K562 (cell line): ENCODE data around the gene SLX4IP. TPM values are rescaled to one million over a fixed set of nuclear protein-coding genes. Genes with fewer than 3 reads are reported as not detected.

Experiments
- ATAC-seq: fragments of 200-7000 bp; cut with Tn5 transposase; 3 replicates; pipeline ENCODE4 v1.9.1; 2020; ENCODE audit warnings: moderate library complexity
- BruUV-seq: library from RNA; stranded (reverse); fragments of 400-500 nt; replicated peaks from 2 replicates; lab custom pipeline; 2021; lab: Mats Ljungman, UMichigan
- CTCF ChIA-PET: fragments of 300-600 bp; formaldehyde crosslinking; extraction: SDS; loops from one replicate; lab custom pipeline; 2021; ENCODE audit warnings: low intra/inter-chr PET ratio; lab: Yijun Ruan, JAX
- POLR2A ChIA-PET: fragments of 300-600, 350-650 bp; sonication (Branson Sonifier 250); formaldehyde crosslinking; extraction: SDS; loops from one replicate; lab custom pipeline; 2021; ENCODE audit warnings: antibody characterized with exemption, inconsistent platforms; lab: Yijun Ruan, JAX
- DNase-seq, 4 experiments: peaks; one replicate each; pipeline versions ENCODE4 v3.0.0 to v3.0.0-alpha.2; 2011 to 2018; ENCODE audit warnings: low spot score in 3 of 4, mixed read lengths in 3 of 4; ENCODE audit errors: extremely low read depth in 1 of 4
- FAIRE-seq: peaks from 2 replicates; lab custom pipeline; 2011; peaks lifted over from hg19 to GRCh38; lab: Jason Lieb, UNC
- H2AFZ ChIP-seq: 2 replicates; pipeline ENCODE4 v1.6.0; 2011; ENCODE audit warnings: low read depth, low read length, control low read depth, inconsistent platforms
- H3K27ac ChIP-seq: fragments of 200-600 bp; 3 replicates; pipeline ENCODE4 v1.8.0; 2011; ENCODE audit warnings: low read depth, mild to moderate bottlenecking, control low read depth, inconsistent platforms, low read length, moderate library complexity, mixed read lengths; ENCODE audit errors: extremely low read depth
- H3K27me3 ChIP-seq, 2 experiments: fragments of 300-600 bp in 1 of 2; 2 replicates in 1 of 2; 3 replicates in 1 of 2; pipeline versions ENCODE4 v1.6.0 to v1.8.0; 2011; ENCODE audit warnings: inconsistent platforms in 2 of 2, low read length in 2 of 2, mild to moderate bottlenecking in 1 of 2, mixed read lengths in 1 of 2, moderate library complexity in 1 of 2; ENCODE audit not compliant: control insufficient read depth in 2 of 2, insufficient read depth in 2 of 2
- H3K36me3 ChIP-seq: fragments of 300-600 bp; 3 replicates; pipeline ENCODE4 v1.8.0; 2011; ENCODE audit warnings: mild to moderate bottlenecking, low read length, inconsistent platforms; ENCODE audit not compliant: control insufficient read depth, insufficient read depth
- H3K4me1 ChIP-seq, 2 experiments: fragments of 200-600 bp in 1 of 2; replicated peaks in 1 of 2; 2 replicates in 1 of 2; 3 replicates in 1 of 2; pipeline versions ENCODE4 v1.5.1 to v1.8.0; 2011; ENCODE audit warnings: inconsistent platforms in 2 of 2, low read length in 2 of 2, mild to moderate bottlenecking in 1 of 2, mixed read lengths in 1 of 2, moderate library complexity in 1 of 2; ENCODE audit not compliant: control insufficient read depth in 2 of 2, insufficient read depth in 2 of 2
- H3K4me2 ChIP-seq: 2 replicates; pipeline ENCODE4 v1.6.1; 2011; ENCODE audit warnings: low read length, control low read depth, inconsistent platforms, mixed read lengths; ENCODE audit not compliant: insufficient read depth
- H3K4me3 ChIP-seq: fragments of 200-600 bp; sonication (generic), shearing (Covaris generic); 2 replicates; pipeline ENCODE4 v1.5.1; 2016; ENCODE audit warnings: control low read depth, inconsistent platforms
- H3K79me2 ChIP-seq: fragments of 200-600 bp; 3 replicates; pipeline ENCODE4 v1.8.0; 2011; ENCODE audit warnings: low read length, inconsistent platforms; ENCODE audit not compliant: control insufficient read depth, insufficient read depth
- H3K9ac ChIP-seq, 2 experiments: 2 replicates each; pipeline versions ENCODE4 v1.6.0 to v1.6.1; 2011; ENCODE audit warnings: low read depth in 2 of 2, low read length in 2 of 2, control low read depth in 1 of 2, inconsistent platforms in 1 of 2, mild to moderate bottlenecking in 1 of 2, mixed read lengths in 1 of 2; ENCODE audit not compliant: insufficient read depth in 1 of 2
- H3K9me1 ChIP-seq: one replicate; pipeline ENCODE4 v1.6.0; 2011; ENCODE audit warnings: inconsistent platforms, mild to moderate bottlenecking, low read length, moderate library complexity; ENCODE audit not compliant: control insufficient read depth, insufficient read depth
- H3K9me3 ChIP-seq: replicated peaks from 2 replicates; pipeline ENCODE4 v1.5.1; 2011; ENCODE audit warnings: low read depth, low read length, inconsistent platforms; ENCODE audit not compliant: control insufficient read depth, insufficient read depth
- H4K20me1 ChIP-seq: replicated peaks from 2 replicates; pipeline ENCODE4 v1.6.1; 2011; ENCODE audit warnings: low read length, inconsistent platforms, mixed read lengths; ENCODE audit not compliant: control insufficient read depth, insufficient read depth
- CBFB ChIP-seq: sonication (generic); formaldehyde crosslinking; IDR thresholded peaks from 2 replicates; pipeline ENCODE4 v1.4.0; 2020; ENCODE audit warnings: mild to moderate bottlenecking, missing genetic modification reagents
- TAF15 ChIP-seq: fragments of 200-400 bp; formaldehyde crosslinking; IDR thresholded peaks from 2 replicates; pipeline ENCODE4 v1.6.1; 2017; ENCODE audit warnings: mild to moderate bottlenecking, low read depth, low read length, moderate library complexity
- TEAD4 ChIP-seq, 2 experiments: sonication (generic) in 1 of 2; formaldehyde crosslinking in 1 of 2; IDR thresholded peaks; 2 replicates each; pipeline versions ENCODE4 v1.6.1 to v1.8.0; 2012 to 2022; ENCODE audit warnings: borderline replicate concordance in 1 of 2, inconsistent platforms in 1 of 2, low read length in 1 of 2, mild to moderate bottlenecking in 1 of 2, missing genetic modification reagents in 1 of 2
- ZBTB17 ChIP-seq: fragments of 450-650 bp; formaldehyde crosslinking; IDR thresholded peaks from 2 replicates; pipeline ENCODE4 v1.4.0; 2020; ENCODE audit warnings: mild to moderate bottlenecking
- ZBTB8A ChIP-seq: fragments of 450-650 bp; IDR thresholded peaks from 2 replicates; pipeline ENCODE4 v1.6.1; 2018; ENCODE audit warnings: mild to moderate bottlenecking, moderate library complexity; ENCODE audit not compliant: partially characterized antibody
- WGBS: fragments of 100-300 bp; shearing (Covaris generic); methylation state at CpG from one replicate; pipeline ENCODE4 v1.1.6; 2016; ENCODE audit warnings: low coverage, mixed read lengths; ENCODE audit not compliant: insufficient coverage; ENCODE audit errors: missing lambda C conversion rate; 5-methylcytosine and 5-hydroxymethylcytosine counted together
- in situ Hi-C: fragments of 300-500 bp; cut with MboI; formaldehyde crosslinking; loops from 4 replicates; pipeline ENCODE4 v1.15.0; 2018; ENCODE audit warnings: inconsistent platforms, mixed read lengths
- intact Hi-C: fragments of 100-400 bp; cut with micrococcal nuclease; formaldehyde crosslinking; loops from 2 replicates; pipeline ENCODE4 v1.14.2; 2022
- polyA plus RNA-seq, 8 experiments: library from polyadenylated mRNA; depleted of rRNA in 4 of 8; stranded (reverse) in 5 of 8; unstranded in 3 of 8; fragments of >200 nt; fragmentation: Nextera tagmentation in 2 of 8; fragmentation: Illumina TruSeq in 1 of 8; extraction: Ambion mirVana in 2 of 8; extraction: Trizol in 1 of 8; gene quantifications; 2 replicates each; pipeline versions ENCODE4 v1.2.1 to v1.2.3, GENCODE V29; 2011 to 2014; ENCODE audit warnings: inconsistent platforms in 1 of 8, missing spikeins in 1 of 8
- total RNA-seq, 7 experiments: library from RNA; depleted of rRNA in 6 of 7; stranded (reverse); fragments of >200 nt in 6 of 7; fragmentation: Illumina TruSeq in 2 of 7; extraction: Trizol in 2 of 7; gene quantifications; 2 replicates each; pipeline versions ENCODE4 v1.2.1 to v1.2.3, GENCODE V29; 2011 to 2021; ENCODE audit warnings: low replicate concordance in 1 of 7
- TF ChIP-seq, protein P1 (sequence below), 2 experiments: fragments of 200-800 bp in 1 of 2; sonication (Bioruptor generic) in 1 of 2; sonication (generic) in 1 of 2; formaldehyde crosslinking in 1 of 2; IDR thresholded peaks in 1 of 2; conservative IDR thresholded peaks in 1 of 2; 2 replicates each; pipeline versions ENCODE4 v1.5.0 to v1.6.1; 2016 to 2020; ENCODE audit warnings: missing compliant biosample characterization in 1 of 2, missing genetic modification characterization in 1 of 2, missing genetic modification reagents in 1 of 2
- TF ChIP-seq, protein P2 (sequence below), 2 experiments: fragments of 450-650 bp in 1 of 2; sonication (generic) in 1 of 2; formaldehyde crosslinking in 1 of 2; IDR thresholded peaks; 2 replicates each; pipeline versions ENCODE4 v1.7.1 to v1.9.0; 2016 to 2022; ENCODE audit warnings: inconsistent platforms in 1 of 2, mild to moderate bottlenecking in 1 of 2, missing genetic modification reagents in 1 of 2

The SLX4IP gene
- total and polyA plus RNA-seq, 9 of the 15 experiments (the other 6 are each of a cell fraction or from before 2014, with no cell fraction given): 1.5 to 5.9 (median 3.5) TPM

DNA sequence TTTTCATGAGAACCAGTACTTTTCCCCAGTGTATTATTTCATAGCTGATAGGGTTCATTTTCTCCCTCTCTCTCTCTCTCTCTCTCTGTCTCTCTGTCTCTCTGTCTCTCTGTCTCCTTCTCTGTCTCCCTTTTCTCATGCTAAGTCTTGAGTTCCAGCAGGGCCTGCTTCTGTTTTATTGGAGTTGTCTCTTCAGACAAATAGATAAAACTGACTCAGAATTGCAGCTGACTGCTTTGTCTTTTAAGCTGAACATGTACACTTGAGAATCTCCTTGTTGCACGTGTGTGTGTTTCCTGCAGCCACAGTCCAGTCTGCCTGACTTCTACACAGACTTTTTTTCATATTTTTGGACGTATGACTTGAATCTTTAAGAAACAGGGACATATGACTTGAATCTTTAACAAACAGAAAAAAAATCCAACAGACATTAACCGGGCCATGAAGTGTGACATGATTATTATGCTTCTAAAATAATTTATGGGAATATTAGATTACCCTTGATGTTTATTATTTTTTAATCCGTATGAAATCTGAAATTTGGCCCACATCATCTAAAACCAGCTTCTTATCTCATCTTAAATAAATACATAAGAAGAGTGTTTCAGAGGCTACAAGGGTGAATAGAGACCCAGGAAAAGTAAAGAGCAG lies 167.2 kb downstream of the SLX4IP start:
- Histone ChIP-seq H3K9me3 (no peaks in the 10 kb centered on the region), H4K20me1 (no peaks in the 10 kb centered on the region), H3K9me1 (no peaks in the 10 kb centered on the region), H3K27me3 (no peaks in the 10 kb centered on the region), H3K27ac (no peak overlapping the region), H3K4me2 (no peak overlapping the region), H3K4me3 (no peak overlapping the region), H3K4me1 (no peaks in the 10 kb centered on the region; a peak in 1 of 5 replicates), H3K79me2 (no peaks in the 10 kb centered on the region), H3K36me3 (no peaks in the 10 kb centered on the region), H2AFZ (no peak overlapping the region), H3K9ac (no peak overlapping the region)
- ATAC-seq (no peak), FAIRE-seq (no peak), DNase-seq (no peak)
- in situ Hi-C loops (no loop called here), intact Hi-C loops (no loop called here)
- BruUV-seq: no TSS peak
- ChIA-PET POLR2A (no interaction called here), CTCF (no interaction called here)
- WGBS: 41% methylated on average over 4 of the region's 4 CpGs
- TF ChIP-seq ZBTB8A: no peak
- TF ChIP-seq CBFB (CRISPR knock-in tag): no peak
- no peak for TF ChIP-seq TAF15
- TF ChIP-seq ZBTB17 (CRISPR knock-in tag): no peak
- TF ChIP-seq, protein P1, sequence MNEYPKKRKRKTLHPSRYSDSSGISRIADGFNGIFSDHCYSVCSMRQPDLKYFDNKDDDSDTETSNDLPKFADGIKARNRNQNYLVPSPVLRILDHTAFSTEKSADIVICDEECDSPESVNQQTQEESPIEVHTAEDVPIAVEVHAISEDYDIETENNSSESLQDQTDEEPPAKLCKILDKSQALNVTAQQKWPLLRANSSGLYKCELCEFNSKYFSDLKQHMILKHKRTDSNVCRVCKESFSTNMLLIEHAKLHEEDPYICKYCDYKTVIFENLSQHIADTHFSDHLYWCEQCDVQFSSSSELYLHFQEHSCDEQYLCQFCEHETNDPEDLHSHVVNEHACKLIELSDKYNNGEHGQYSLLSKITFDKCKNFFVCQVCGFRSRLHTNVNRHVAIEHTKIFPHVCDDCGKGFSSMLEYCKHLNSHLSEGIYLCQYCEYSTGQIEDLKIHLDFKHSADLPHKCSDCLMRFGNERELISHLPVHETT (CRISPR knock-in tag; conservative IDR thresholded peaks at IDR 0.05 in 1 of 2, IDR thresholded peaks at IDR 0.05 in 1 of 2): no peak
- TF ChIP-seq, protein P2, sequence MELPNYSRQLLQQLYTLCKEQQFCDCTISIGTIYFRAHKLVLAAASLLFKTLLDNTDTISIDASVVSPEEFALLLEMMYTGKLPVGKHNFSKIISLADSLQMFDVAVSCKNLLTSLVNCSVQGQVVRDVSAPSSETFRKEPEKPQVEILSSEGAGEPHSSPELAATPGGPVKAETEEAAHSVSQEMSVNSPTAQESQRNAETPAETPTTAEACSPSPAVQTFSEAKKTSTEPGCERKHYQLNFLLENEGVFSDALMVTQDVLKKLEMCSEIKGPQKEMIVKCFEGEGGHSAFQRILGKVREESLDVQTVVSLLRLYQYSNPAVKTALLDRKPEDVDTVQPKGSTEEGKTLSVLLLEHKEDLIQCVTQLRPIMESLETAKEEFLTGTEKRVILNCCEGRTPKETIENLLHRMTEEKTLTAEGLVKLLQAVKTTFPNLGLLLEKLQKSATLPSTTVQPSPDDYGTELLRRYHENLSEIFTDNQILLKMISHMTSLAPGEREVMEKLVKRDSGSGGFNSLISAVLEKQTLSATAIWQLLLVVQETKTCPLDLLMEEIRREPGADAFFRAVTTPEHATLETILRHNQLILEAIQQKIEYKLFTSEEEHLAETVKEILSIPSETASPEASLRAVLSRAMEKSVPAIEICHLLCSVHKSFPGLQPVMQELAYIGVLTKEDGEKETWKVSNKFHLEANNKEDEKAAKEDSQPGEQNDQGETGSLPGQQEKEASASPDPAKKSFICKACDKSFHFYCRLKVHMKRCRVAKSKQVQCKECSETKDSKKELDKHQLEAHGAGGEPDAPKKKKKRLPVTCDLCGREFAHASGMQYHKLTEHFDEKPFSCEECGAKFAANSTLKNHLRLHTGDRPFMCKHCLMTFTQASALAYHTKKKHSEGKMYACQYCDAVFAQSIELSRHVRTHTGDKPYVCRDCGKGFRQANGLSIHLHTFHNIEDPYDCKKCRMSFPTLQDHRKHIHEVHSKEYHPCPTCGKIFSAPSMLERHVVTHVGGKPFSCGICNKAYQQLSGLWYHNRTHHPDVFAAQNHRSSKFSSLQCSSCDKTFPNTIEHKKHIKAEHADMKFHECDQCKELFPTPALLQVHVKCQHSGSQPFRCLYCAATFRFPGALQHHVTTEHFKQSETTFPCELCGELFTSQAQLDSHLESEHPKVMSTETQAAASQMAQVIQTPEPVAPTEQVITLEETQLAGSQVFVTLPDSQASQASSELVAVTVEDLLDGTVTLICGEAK (IDR thresholded peaks at IDR 0.05): no peak
- TF ChIP-seq, protein P2 (CRISPR knock-in tag; IDR thresholded peaks at IDR 0.05): no peak
- no peak for TF ChIP-seq TEAD4 (IDR thresholded peaks at IDR 0.05; ENCODE audit: low read length)
- TF ChIP-seq TEAD4 (CRISPR knock-in tag; IDR thresholded peaks at IDR 0.05; ENCODE audit: borderline replicate concordance): no peak
